ENCODE results near the gene NCOA7. TPM values are rescaled to one million over a fixed set of nuclear protein-coding genes. Genes with fewer than 3 reads are reported as not detected.

Gene NCOA7
- total and polyA plus RNA-seq, 9 of the 15 experiments (the other 6 are each of a cell fraction or from before 2014, with no cell fraction given), result 5.8 to 14.6 (median 9.3) TPM

- TF ChIP-seq ZNF143 (CRISPR knock-in tag; IDR thresholded peaks at IDR 0.05) (0 out of 2 replicates have a peak, but pooled peaks have one; percentile 32), MAFK (IDR thresholded peaks at IDR 0.05; ENCODE audit: low read length) (no peak), MAX (CRISPR knock-in tag; IDR thresholded peaks at IDR 0.05) (peak; percentile 41; the same call in 1 of the 2 replicates), ETV5 (CRISPR knock-in tag; IDR thresholded peaks at IDR 0.05; ENCODE audit: low read depth) (no peak), ZNF764 (CRISPR knock-in tag; IDR thresholded peaks at IDR 0.05; ENCODE audit: low read depth) (no peak), SIX5 (IDR thresholded peaks at IDR 0.05; ENCODE audit: borderline replicate concordance in 1 of 2, insufficient read depth in 1 of 2, low read depth in 1 of 2, low read length in 2 of 2) (no peak), KDM2B (CRISPR knock-in tag; IDR thresholded peaks at IDR 0.05) (peak; percentile 85), OTX1 (CRISPR knock-in tag; IDR thresholded peaks at IDR 0.05) (no peak), FOXK2 (conservative IDR thresholded peaks at IDR 0.05 in 1 of 2, IDR thresholded peaks at IDR 0.05 in 1 of 2; ENCODE audit: low read depth in 2 of 2) (no peak), ZBTB7A (IDR thresholded peaks at IDR 0.05; ENCODE audit: borderline replicate concordance, control insufficient read depth, low read depth, low read length) (peak; percentile 15; the same call in 1 of the 2 replicates), BRD9 (IDR thresholded peaks at IDR 0.05; ENCODE audit: low read depth, partially characterized antibody) (no peak), ZNF512 (tag; IDR thresholded peaks at IDR 0.05) (no peak)
- TF ChIP-seq, protein P1, sequence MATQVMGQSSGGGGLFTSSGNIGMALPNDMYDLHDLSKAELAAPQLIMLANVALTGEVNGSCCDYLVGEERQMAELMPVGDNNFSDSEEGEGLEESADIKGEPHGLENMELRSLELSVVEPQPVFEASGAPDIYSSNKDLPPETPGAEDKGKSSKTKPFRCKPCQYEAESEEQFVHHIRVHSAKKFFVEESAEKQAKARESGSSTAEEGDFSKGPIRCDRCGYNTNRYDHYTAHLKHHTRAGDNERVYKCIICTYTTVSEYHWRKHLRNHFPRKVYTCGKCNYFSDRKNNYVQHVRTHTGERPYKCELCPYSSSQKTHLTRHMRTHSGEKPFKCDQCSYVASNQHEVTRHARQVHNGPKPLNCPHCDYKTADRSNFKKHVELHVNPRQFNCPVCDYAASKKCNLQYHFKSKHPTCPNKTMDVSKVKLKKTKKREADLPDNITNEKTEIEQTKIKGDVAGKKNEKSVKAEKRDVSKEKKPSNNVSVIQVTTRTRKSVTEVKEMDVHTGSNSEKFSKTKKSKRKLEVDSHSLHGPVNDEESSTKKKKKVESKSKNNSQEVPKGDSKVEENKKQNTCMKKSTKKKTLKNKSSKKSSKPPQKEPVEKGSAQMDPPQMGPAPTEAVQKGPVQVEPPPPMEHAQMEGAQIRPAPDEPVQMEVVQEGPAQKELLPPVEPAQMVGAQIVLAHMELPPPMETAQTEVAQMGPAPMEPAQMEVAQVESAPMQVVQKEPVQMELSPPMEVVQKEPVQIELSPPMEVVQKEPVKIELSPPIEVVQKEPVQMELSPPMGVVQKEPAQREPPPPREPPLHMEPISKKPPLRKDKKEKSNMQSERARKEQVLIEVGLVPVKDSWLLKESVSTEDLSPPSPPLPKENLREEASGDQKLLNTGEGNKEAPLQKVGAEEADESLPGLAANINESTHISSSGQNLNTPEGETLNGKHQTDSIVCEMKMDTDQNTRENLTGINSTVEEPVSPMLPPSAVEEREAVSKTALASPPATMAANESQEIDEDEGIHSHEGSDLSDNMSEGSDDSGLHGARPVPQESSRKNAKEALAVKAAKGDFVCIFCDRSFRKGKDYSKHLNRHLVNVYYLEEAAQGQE (IDR thresholded peaks at IDR 0.05; ENCODE audit: borderline replicate concordance), result no peak
- TF ChIP-seq, protein P1 (CRISPR knock-in tag; IDR thresholded peaks at IDR 0.05; ENCODE audit: low read depth), result no peak
- TF ChIP-seq, protein P2, sequence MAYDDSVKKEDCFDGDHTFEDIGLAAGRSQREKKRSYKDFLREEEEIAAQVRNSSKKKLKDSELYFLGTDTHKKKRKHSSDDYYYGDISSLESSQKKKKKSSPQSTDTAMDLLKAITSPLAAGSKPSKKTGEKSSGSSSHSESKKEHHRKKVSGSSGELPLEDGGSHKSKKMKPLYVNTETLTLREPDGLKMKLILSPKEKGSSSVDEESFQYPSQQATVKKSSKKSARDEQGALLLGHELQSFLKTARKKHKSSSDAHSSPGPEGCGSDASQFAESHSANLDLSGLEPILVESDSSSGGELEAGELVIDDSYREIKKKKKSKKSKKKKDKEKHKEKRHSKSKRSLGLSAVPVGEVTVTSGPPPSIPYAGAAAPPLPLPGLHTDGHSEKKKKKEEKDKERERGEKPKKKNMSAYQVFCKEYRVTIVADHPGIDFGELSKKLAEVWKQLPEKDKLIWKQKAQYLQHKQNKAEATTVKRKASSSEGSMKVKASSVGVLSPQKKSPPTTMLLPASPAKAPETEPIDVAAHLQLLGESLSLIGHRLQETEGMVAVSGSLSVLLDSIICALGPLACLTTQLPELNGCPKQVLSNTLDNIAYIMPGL (CRISPR knock-in tag; IDR thresholded peaks at IDR 0.05), result 0 out of 2 replicates have a peak, but pooled peaks have one; percentile 62
Observed at GRCh38 chr6:125749173-125749864, 41.4 kb upstream of the NCOA7 start, which contains the start of gene HEY2 (continued).
